Measurements from ENCODE around the gene PARD3. TPM values are rescaled to one million over a fixed set of nuclear protein-coding genes. Genes with fewer than 3 reads are reported as not detected.

PARD3 gene
- total RNA-seq, 1 experiment from 2014 or later, result 51.8 TPM

- ChIA-PET CTCF (interaction anchor here (0.6 to 1.0 kb wide), 3 partner anchors 15 to 106 kb away, joined by 3 to 4 read pairs (median 3); no protein-coding TSS in a partner anchor), POLR2A (no interaction called here)
- ATAC-seq (peak; percentile 51), DNase-seq (ENCODE audit: low spot score) (no peak)
- peaks cover 7% of the 10 kb centered on the region for H3K9me3 Mint-ChIP-seq
- H3K36me3 Mint-ChIP-seq, result no peaks in the 10 kb centered on the region
- TF ChIP-seq SOX15 (CRISPR knock-in tag; IDR thresholded peaks at IDR 0.05), result no peak
- H3K27ac Mint-ChIP-seq, result no peak overlapping the region
- H3K4me1 Mint-ChIP-seq, result peaks cover 11% of the 10 kb centered on the region
- no peaks in the 10 kb centered on the region for H3K27me3 Mint-ChIP-seq (ENCODE audit: low read depth)
- no peak overlapping the region for H3K4me3 Mint-ChIP-seq
Observed at GRCh38 chr10:34222359-34222758, 592.7 kb downstream of the PARD3 start.

GRCh38 chr10:34219753-34220548 lies 595.1 kb downstream of the PARD3 start:
- no peak for TF ChIP-seq ZNF138 (CRISPR knock-in tag; conservative IDR thresholded peaks at IDR 0.05)
- no peak for TF ChIP-seq ESRRA (CRISPR knock-in tag; IDR thresholded peaks at IDR 0.05; ENCODE audit: borderline replicate concordance)
- no peak for TF ChIP-seq SMAD3 (CRISPR knock-in tag; IDR thresholded peaks at IDR 0.05; ENCODE audit: borderline replicate concordance)
- TF ChIP-seq ZNF512 (CRISPR knock-in tag; IDR thresholded peaks at IDR 0.05; ENCODE audit: borderline replicate concordance), result no peak
- TF ChIP-seq NFE2L1 (CRISPR knock-in tag; IDR thresholded peaks at IDR 0.05), result no peak
- TF ChIP-seq FOXK1 (CRISPR knock-in tag; IDR thresholded peaks at IDR 0.05), result no peak
- no peak for TF ChIP-seq ZNF263 (CRISPR knock-in tag; IDR thresholded peaks at IDR 0.05; ENCODE audit: low read depth)
- no peak for TF ChIP-seq TP53 (CRISPR knock-in tag; IDR thresholded peaks at IDR 0.05)
- no peak for TF ChIP-seq TEAD4 (CRISPR knock-in tag; IDR thresholded peaks at IDR 0.05)
- no peak for TF ChIP-seq CREB1 (CRISPR knock-in tag; IDR thresholded peaks at IDR 0.05)
- TF ChIP-seq HMGXB4 (CRISPR knock-in tag; IDR thresholded peaks at IDR 0.05), result no peak
- no peak for TF ChIP-seq ATF3 (CRISPR knock-in tag; conservative IDR thresholded peaks at IDR 0.05)
- H3K9me3 Mint-ChIP-seq, result no peaks in the 10 kb centered on the region
- no peak for ATAC-seq
- no peak overlapping the region for H3K27ac Mint-ChIP-seq
- no peaks in the 10 kb centered on the region for H3K36me3 Mint-ChIP-seq
- H3K4me1 Mint-ChIP-seq, result peaks cover 11% of the 10 kb centered on the region
- H3K27me3 Mint-ChIP-seq (ENCODE audit: low read depth), result no peaks in the 10 kb centered on the region
- no peak for DNase-seq (ENCODE audit: low spot score)
- ChIA-PET CTCF (interaction anchor here (0.6 kb wide), 1 partner anchor 212 kb away, joined by 3 read pairs; no protein-coding TSS in a partner anchor), POLR2A (no interaction called here)
- no peak overlapping the region for H3K4me3 Mint-ChIP-seq

- POLR2A ChIA-PET, result no interaction called here
- CTCF ChIA-PET, result no interaction called here
- H3K36me3 Mint-ChIP-seq, result no peaks in the 10 kb centered on the region
Observed at GRCh38 chr10:34217524-34217923, 597.6 kb downstream of the PARD3 start.

More at GRCh38 chr10:34217524-34217923, 597.6 kb downstream of the PARD3 start:
- Mint-ChIP-seq H3K27ac (no peak overlapping the region), H3K27me3 (ENCODE audit: low read depth) (no peaks in the 10 kb centered on the region), H3K4me1 (peaks cover 11% of the 10 kb centered on the region), H3K4me3 (no peak overlapping the region), H3K9me3 (no peaks in the 10 kb centered on the region)
- no peak for TF ChIP-seq ZNF532 (CRISPR knock-in tag; IDR thresholded peaks at IDR 0.05; ENCODE audit: borderline replicate concordance)
- no peak for TF ChIP-seq NFYB (CRISPR knock-in tag; conservative IDR thresholded peaks at IDR 0.05; ENCODE audit: low read depth)
- no peak for TF ChIP-seq SOX15 (CRISPR knock-in tag; IDR thresholded peaks at IDR 0.05)
- no peak for TF ChIP-seq JAZF1 (CRISPR knock-in tag; IDR thresholded peaks at IDR 0.05)
- no peak for TF ChIP-seq AFF4 (CRISPR knock-in tag; IDR thresholded peaks at IDR 0.05; ENCODE audit: borderline replicate concordance)
- no peak for TF ChIP-seq IRF2 (CRISPR knock-in tag; IDR thresholded peaks at IDR 0.05; ENCODE audit: borderline replicate concordance, low read depth)
- TF ChIP-seq NFATC4 (CRISPR knock-in tag; IDR thresholded peaks at IDR 0.05), result no peak
- TF ChIP-seq TCF7 (CRISPR knock-in tag; IDR thresholded peaks at IDR 0.05; ENCODE audit: low read depth), result no peak
- TF ChIP-seq RORB (CRISPR knock-in tag; IDR thresholded peaks at IDR 0.05), result no peak
- ATAC-seq (no peak), DNase-seq (ENCODE audit: low spot score) (no peak)
